GM18505 (cell line): ENCODE data around the gene MRPL27.

Experiments used
- ATAC-seq: cut with Tn5 transposase; IDR thresholded peaks from one replicate; pipeline ENCODE4 v1.9.1; 2021; ENCODE audit not compliant: unreplicated experiment
- POLR2A ChIP-seq: IDR thresholded peaks from 4 replicates; pipeline ENCODE4 v1.6.1; 2011; ENCODE audit warnings: borderline replicate concordance; ENCODE audit not compliant: insufficient read depth, insufficient read length; ENCODE audit errors: extremely low read depth

The MRPL27 gene

DNA sequence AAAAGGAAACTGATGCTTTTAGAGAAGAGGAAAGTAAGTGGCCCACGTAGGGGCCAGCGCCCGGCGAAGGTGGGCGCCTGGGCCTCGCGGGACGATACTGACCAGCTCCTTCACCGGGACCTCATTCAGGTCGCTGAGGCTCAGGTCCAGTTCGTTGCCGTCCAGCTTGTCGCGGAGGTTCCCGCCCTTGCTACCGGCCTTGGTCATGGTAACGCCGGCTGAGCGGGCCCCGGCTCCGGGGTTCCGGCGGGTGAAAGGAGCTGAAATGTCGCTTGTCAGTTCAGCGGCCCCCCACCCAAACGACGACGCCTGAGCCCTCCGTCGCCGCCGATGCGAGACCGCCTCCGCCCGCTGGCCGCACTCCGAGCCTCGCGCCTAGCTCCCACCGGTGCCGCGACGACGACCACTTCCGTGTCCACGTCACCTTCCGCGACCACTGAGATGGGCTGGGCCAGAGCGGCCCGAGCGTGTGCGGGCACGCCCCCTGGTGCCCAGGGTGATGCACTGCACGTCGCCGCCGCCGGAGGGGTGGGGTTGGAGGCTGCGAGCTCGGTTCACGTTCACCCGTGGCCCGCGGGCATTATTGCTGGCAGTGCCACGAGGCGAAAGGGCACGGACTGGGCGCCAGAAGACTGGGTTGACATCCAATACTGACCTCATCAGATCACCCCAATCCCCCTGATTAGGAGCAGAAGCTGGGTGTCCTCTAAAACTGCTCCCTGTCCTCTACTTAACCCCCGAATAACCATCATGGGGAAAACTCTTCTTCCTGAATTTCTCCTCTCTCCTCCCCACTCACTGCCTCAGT, 24.3 kb upstream of the MRPL27 start, which contains the start of gene LRRC59:
LRRC59 (minus strand) TSS at position 413 of the 808 bp plus-strand sequence; CDS start at position 207, 206 bp downstream.
- peak; percentile 97 for ATAC-seq

DNA sequence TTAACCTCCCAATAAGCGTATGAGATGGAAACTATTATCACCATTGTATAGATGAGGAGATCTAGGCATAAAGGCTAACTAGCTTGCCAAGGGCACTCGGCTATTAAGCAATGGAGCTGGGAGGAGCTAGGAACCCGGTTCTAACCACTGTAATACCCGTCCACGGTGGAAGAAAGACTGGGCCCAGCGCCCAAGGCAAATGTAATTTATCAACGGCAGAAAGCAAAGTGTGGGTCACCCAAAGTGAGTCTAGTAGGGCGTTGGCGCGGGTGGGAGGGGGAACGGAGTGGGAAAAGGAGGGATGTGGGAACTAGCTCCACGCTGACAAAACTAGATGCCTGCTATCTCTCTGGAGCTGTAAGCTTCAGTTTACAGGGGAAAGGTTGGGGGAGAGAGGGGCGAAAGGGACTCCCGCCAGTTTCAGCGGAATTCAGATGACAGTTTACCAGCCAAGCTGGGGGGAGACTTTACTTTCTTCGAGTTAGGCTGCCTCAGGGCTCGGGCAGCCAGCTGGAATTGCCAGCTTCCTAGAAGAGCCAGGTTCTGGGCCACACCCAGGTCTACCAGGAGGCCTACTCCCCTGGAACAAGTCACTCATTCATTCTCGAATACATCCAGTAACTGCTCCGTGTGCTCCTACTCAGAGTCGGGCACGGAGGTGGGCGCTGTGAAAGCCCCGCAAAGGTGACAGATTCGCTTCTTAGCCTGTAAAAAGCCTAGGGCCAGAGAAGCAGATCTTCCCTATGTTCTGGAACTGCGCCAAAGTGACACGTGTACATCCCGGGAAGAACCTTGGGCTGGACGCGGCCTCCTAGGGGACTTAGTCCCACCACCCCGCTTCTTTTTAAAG, 23.5 kb upstream of the MRPL27 start:
- no peak for TF ChIP-seq POLR2A
- ATAC-seq = no peak

More for the DNA sequence above, 24.3 kb upstream of the MRPL27 start, which contains the start of gene LRRC59:
- peak; percentile 93 for TF ChIP-seq POLR2A

DNA sequence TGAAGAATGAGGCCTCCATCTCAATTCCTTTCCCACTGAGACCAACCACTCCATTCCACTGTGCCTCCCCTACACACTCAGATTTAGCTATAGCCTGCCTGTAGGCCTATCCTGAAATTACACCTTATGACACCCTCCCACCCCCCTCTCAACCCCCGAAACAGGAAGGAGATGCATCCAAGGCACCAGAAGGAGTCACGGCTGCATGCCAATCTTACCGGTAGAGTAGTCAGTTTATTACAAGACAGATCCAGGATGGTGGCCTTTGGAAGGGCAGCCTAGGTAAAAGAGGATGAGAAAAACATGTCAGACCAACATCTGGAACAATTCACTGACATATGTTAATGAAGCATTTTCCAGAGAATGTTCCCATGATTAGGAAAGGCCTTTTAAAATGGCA, 21.7 kb upstream of the MRPL27 start:
- no peak for ATAC-seq
- TF ChIP-seq POLR2A = no peak

DNA sequence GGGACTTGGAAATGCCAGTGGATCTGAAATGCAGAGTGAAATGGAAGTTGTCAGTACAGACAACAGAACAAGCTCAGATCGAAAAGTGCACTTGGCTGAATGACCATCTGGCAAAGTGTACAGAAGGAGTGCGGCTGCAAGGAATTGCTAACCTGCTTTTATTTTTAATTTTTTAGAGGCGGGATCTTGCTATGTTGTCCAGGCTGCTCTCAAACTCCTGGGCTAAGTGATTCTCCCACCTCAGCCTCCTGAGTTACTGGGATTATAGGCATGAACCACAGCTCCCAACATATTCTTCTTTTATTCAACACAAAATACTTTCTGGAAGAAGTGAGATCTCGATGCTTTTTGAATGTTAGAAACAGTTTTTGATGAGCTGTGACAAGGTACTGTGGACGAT, 20.7 kb upstream of the MRPL27 start:
- no peak for ATAC-seq
- no peak for TF ChIP-seq POLR2A

DNA sequence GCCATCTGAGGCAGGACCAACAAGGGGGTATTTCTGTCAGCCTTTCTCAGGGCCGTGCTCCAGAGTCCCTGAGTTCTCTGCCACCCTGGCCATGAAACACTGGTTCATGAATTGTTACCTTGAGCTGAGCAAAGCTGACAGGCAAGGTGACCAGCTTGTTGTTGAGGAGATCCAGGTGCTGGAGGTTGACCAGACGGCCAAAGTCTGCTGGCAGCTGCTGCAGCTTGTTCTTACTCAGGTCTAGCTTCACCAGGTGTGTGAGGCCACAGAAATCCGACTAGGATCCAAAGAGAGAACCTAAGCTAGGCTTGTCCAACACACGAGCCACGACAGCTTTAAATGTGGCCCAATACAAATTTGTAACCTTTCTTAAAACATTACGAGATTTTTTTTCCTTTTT, 19.6 kb upstream of the MRPL27 start:
- no peak for ATAC-seq
- no peak for TF ChIP-seq POLR2A

DNA sequence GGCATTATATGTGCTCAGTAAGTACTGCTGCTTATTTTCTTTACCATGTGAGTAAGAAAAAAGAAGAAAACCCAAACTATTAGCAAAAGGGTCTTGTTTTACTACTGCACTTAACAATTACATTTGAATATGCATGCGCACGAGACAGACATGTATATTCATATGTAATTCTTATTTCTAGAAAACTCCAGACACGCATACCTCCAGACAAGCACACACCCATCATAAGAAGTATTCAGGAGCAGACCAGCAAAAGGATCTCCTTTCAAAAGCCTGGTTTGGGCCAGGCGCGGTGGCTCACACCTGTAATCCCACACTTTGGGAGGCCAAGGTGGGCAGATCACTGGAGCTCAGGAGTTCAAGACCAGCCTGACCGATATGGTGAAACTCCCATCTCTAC, 16.6 kb upstream of the MRPL27 start:
- no peak for ATAC-seq
- TF ChIP-seq POLR2A = no peak

DNA sequence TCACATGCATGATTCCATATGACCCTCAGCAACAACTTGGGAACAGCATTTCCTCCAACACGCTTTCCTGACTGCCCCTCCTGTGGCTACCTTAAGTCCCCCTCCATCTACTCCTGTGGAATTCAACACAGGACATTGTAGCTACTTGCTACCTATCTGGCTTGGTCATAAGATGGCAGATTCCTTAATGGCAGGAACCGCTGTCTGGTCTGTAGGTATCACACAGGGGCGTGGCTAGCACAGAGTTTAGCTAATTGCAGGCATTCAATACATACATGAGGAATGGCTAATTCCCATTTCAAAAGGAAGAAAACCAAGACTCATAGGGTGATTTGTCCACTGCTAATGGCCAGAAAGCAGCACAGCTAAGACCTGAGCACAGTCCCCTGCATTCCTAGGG, 15.7 kb upstream of the MRPL27 start:
- no peak for TF ChIP-seq POLR2A
- ATAC-seq = no peak

DNA sequence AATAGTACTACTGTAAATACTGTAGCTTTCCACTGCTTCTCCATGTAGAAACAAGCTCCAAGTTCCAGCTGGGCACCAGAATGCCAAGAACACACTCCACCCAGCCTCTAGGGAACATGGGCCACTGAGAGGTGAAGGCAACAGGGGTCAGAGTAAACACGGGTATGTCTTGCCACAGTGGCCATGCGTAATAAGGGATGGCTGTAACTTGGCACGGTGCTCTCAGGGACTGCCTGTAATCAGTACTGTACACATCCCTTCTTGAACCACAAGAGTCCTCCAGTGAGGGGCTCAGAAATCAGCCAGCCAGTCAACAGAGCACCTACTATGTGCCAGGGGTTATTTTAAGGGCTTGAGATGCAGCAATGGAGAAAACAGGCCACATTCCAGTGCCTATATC, 13.5 kb upstream of the MRPL27 start:
- no peak for ATAC-seq
- no peak for TF ChIP-seq POLR2A

DNA sequence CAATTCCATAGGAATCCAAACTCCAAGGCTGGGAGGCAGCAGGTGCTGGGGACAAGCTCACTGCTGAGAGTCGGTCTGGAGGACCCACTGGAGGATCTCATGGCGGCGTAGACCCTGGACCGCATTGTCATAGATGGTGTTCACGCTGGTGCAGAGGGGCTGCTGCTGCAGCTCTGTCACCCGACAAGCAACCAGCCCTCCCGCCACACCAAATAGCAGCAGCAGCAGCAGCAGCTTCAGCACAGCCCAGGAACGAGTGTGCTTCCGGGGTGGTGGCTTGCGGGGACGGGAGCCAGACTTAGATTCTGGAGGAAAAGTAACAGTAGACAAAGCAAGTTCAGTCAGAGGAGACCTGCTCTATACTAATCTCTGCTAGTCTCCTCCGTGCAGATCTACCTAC, 9.9 kb upstream of the MRPL27 start:
- TF ChIP-seq POLR2A = no peak
- no peak for ATAC-seq

DNA sequence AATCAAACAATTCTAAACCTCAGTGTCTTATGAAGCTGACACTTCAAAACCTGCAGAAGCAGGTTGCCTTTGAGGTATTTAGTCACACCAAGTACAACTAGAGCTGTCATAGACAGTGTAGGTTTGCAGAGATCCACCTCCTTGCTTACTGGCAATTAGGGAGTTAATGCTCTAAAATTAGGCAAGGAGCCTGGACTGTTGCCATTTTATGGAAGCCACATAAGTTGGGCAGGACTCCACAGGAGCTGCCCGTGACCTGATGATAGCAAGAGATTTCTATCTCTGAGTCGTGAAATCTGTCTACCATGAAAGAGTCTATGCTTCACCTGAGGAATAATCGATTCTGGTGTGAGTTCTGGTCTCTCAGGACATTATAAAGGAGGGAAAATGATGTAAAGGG, 8.9 kb upstream of the MRPL27 start:
- no peak for ATAC-seq
- TF ChIP-seq POLR2A = no peak

DNA sequence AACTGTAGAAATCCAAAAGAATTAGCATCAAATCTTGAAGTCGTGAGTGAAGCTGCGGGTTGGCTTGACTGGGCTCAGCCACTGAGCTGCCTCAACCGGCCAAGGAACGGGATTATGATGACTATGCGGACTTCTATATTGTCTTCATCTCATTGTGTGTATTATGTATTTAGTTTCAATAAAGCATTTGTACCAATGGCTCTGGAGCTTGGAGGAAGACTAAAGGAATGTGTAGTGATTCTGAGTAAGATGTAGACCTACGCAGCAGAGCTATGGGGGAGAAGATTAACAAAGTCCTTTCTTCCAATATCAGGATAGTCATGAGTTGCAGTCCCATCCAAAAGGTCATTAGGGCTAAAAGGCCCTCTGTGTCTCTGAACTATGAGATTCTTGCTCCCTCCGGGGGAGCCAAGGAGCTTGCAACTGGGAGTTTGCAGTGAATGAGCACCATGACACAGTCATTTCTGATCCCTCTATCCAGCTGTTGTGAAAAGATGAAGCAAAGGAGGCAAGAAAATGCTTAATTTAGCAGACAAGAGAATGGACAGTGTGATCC, 8.4 kb upstream of the MRPL27 start:
- no peak for TF ChIP-seq POLR2A
- no peak for ATAC-seq

DNA sequence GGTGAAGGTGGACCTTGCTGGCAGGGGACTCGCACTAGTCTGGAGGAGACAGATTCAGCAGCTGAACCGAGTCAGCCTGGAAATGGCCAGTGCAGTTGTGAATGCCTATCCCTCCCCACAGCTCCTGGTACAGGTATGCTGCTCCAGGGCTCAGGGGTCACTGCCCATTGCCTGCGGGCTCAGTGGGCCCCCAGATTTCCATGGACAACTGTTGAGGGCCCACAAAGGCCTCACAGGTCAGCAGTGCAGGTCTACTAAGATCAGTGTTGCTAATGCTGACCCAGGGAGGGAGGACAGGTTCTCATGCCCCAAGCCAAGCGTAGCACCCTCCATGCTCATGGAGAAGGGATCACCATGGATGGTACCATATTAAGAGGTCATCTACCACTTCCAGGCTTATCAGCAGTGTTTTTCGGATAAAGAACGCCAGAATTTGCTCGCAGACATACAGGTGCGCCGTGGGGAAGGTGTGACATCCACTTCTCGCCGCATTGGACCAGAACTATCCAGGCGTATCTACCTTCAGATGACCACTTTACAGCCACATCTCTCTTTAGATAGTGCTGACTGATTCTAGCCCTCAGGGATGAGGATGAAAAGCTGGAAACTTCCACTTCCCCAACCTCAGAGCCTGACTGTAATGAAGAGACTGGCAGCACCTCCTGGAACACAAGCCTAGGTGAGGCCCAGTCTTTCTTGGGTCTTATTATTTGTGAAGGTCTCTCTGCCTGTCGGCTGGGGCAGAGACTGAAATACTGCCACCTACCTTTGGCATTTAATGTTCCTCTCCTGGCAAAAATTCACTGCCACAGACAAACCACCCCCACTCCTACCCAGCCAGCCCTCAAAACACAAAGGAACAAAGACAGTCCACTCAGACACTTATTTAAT, 7.6 kb upstream of the MRPL27 start:
- ATAC-seq = no peak
- no peak for TF ChIP-seq POLR2A
